GM10266 (cell line): ENCODE data around the gene GPR25.

ENCODE experiments used
- DNase-seq: peaks from one replicate; pipeline ENCODE4 v3.0.0; 2012; ENCODE audit errors: extremely low spot score
- TF ChIP-seq, protein P1 (sequence below): IDR thresholded peaks from 2 replicates; pipeline ENCODE4 v1.5.1; 2012; ENCODE audit warnings: mild to moderate bottlenecking, low read depth; ENCODE audit not compliant: control insufficient read depth, insufficient read depth; ENCODE audit errors: missing control alignments

GPR25 gene

GRCh38 chr1:200899451-200899915, 26.7 kb downstream of the GPR25 start:
- DNase-seq, result no peak
- TF ChIP-seq, protein P1, sequence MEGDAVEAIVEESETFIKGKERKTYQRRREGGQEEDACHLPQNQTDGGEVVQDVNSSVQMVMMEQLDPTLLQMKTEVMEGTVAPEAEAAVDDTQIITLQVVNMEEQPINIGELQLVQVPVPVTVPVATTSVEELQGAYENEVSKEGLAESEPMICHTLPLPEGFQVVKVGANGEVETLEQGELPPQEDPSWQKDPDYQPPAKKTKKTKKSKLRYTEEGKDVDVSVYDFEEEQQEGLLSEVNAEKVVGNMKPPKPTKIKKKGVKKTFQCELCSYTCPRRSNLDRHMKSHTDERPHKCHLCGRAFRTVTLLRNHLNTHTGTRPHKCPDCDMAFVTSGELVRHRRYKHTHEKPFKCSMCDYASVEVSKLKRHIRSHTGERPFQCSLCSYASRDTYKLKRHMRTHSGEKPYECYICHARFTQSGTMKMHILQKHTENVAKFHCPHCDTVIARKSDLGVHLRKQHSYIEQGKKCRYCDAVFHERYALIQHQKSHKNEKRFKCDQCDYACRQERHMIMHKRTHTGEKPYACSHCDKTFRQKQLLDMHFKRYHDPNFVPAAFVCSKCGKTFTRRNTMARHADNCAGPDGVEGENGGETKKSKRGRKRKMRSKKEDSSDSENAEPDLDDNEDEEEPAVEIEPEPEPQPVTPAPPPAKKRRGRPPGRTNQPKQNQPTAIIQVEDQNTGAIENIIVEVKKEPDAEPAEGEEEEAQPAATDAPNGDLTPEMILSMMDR, result no peak

GRCh38 chr1:200899954-200900867, 27.4 kb downstream of the GPR25 start:
- TF ChIP-seq, protein P1, result no peak
- no peak for DNase-seq

DNA sequence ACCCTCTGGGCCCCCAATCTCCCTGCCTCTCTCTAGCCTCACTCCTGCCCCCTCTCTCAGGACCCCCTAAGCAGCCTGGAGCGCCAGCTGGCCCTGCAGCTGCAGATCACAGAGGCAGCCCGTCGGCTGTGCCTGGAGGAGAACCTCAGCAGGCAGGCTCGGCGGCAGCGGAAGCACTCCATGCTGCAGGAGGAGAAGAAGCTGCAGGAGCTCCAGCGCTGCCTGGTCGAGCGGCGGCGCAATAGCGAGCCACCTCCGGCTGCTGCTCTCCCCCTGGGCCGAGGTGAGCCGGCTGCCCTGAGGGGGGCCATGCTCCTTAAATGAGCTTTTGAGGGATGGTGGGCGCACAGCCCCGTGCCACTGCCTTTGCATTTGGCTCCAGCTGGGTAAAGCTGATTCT, 28.1 kb downstream of the GPR25 start:
- TF ChIP-seq, protein P1, result no peak
- DNase-seq, result no peak

DNA sequence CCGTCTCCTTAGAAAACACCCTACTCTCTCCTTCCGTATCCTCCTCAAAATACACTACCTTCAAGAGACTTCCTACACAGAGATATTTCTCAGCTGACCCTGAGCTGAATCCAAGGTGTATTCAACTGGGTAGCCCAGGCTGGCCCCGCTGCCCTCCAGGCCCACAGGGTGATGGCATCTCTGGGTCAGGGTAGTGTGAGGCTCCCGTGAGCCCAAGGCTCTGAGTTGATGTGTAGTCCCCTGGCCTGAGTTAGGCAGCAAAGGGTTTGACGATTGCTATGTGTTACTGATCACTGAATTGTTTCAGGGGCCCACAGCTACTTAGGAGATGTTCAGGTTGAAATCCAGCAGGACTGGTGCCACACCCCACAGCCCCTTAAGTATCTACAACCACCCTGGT, 28.6 kb downstream of the GPR25 start:
- TF ChIP-seq, protein P1, result no peak
- DNase-seq, result no peak

GRCh38 chr1:200901796-200902444, 29.1 kb downstream of the GPR25 start:
- no peak for DNase-seq
- TF ChIP-seq, protein P1, result no peak

- no peak for DNase-seq
- TF ChIP-seq, protein P1, result no peak
Observed at GRCh38 chr1:200903793-200904192, 31.0 kb downstream of the GPR25 start.

DNA sequence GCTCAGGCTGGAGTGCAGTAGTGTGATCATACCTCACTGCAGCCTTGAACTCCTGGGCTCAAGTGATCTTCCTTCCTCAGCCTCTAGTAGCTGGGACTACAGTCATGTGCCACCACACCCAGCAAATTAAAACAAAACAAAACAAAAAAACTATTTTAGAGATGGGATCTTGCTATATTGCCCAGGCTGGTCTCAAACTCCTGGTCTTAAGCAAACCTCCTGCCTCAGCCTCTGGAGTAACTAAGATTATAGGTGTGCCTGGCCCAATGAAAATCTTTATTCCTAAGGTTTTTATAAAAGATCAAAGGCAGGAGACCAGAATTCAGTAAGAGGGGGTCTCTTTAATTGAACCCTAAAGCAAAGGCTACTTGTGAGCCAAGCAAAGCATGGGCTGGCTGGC, 32.0 kb downstream of the GPR25 start:
- DNase-seq, result no peak
- TF ChIP-seq, protein P1, result no peak
